Calu3 (cell line): ENCODE results near the gene PARD3. TPM values are rescaled to one million over a fixed set of nuclear protein-coding genes. Genes with fewer than 3 reads are reported as not detected.

Experiments used
- BruUV-seq: library from RNA; stranded (reverse); fragments of 400-500 nt; replicated peaks from 2 replicates; lab custom pipeline; 2021; lab: Mats Ljungman, UMichigan
- CTCF ChIA-PET: fragments of 300-600 bp; sonication (Branson Sonifier 250); formaldehyde crosslinking; loops from one replicate; lab custom pipeline; 2022; ENCODE audit warnings: antibody characterized with exemption; lab: Charles Lee
- DNase-seq: peaks from one replicate; pipeline ENCODE4 v3.0.0; 2022
- H3K27ac Mint-ChIP-seq: one replicate; pipeline ENCODE4 v1.8.0; 2022; ENCODE audit warnings: mixed read lengths; ENCODE audit not compliant: unreplicated experiment
- H3K27me3 Mint-ChIP-seq: one replicate; pipeline ENCODE4 v1.8.0; 2022; ENCODE audit warnings: mixed read lengths; ENCODE audit not compliant: unreplicated experiment
- H3K36me3 Mint-ChIP-seq: one replicate; pipeline ENCODE4 v1.8.0; 2022; ENCODE audit warnings: mild to moderate bottlenecking, moderate library complexity, mixed read lengths; ENCODE audit not compliant: insufficient read depth, unreplicated experiment
- H3K4me1 Mint-ChIP-seq: one replicate; pipeline ENCODE4 v1.8.0; 2022; ENCODE audit warnings: mild to moderate bottlenecking, low read depth, mixed read lengths; ENCODE audit not compliant: unreplicated experiment
- H3K4me3 Mint-ChIP-seq: one replicate; pipeline ENCODE4 v1.8.0; 2022; ENCODE audit warnings: mild to moderate bottlenecking, low read depth, moderate library complexity, mixed read lengths; ENCODE audit not compliant: unreplicated experiment
- H3K9me3 Mint-ChIP-seq: one replicate; pipeline ENCODE4 v1.8.0; 2022; ENCODE audit warnings: low read depth, mixed read lengths; ENCODE audit not compliant: unreplicated experiment
- CTCF ChIP-seq: fragments of 200-600 bp; IDR thresholded peaks from one replicate; pipeline ENCODE4 v1.8.0; 2022; ENCODE audit warnings: antibody characterized with exemption; ENCODE audit not compliant: unreplicated experiment
- intact Hi-C: fragments of 100-400 bp; cut with micrococcal nuclease; formaldehyde crosslinking; loops from one replicate; pipeline ENCODE4 v1.10.0; 2022; ENCODE audit not compliant: unreplicated experiment
- total RNA-seq: library from RNA; stranded (reverse); gene quantifications from 2 replicates; pipeline ENCODE4 v1.2.3, GENCODE V29; 2022

PARD3 gene
- total RNA-seq, 1 experiment from 2014 or later = 62.4 TPM

- intact Hi-C loops = loop anchor here (5.0 kb wide), 1 partner anchor 35 kb away; no protein-coding TSS in a partner anchor
- BruUV-seq = no TSS peak
- DNase-seq = no peak
- Mint-ChIP-seq H3K9me3 (no peaks in the 10 kb centered on the region), H3K27ac (peak overlapping the region; percentile 35), H3K4me3 (no peak overlapping the region), H3K27me3 (no peaks in the 10 kb centered on the region), H3K36me3 (peaks cover 12% of the 10 kb centered on the region), H3K4me1 (peaks cover 92% of the 10 kb centered on the region)
- no peak for TF ChIP-seq CTCF
- CTCF ChIA-PET = interaction anchor here (0.6 to 1.5 kb wide), 3 partner anchors 9 to 86 kb away, joined by 3 to 5 read pairs (median 4); no protein-coding TSS in a partner anchor
These were observed 48.1 kb downstream of the PARD3 start for GRCh38 chr10:34766811-34767494.

DNA sequence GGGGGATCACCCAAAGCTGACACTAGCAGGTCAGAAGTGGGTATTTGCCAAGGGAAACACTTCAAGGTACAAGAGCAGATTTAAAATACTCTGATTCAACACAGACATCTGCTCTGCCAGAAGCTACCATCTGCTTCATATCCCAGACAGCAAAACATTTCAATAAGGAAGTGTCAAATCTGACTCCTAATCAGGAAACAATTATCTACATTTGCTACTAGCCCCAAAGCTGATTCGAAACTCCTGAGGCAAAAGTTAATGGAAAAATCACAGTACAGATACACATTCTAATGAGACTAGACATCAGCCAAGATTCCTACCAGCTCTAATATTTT is 48.9 kb downstream of the PARD3 start:
- intact Hi-C loops = loop anchor here (5.0 kb wide), 1 partner anchor 36 kb away; no protein-coding TSS in a partner anchor
- Mint-ChIP-seq H3K9me3 (no peaks in the 10 kb centered on the region), H3K27me3 (no peaks in the 10 kb centered on the region), H3K4me3 (no peak overlapping the region), H3K4me1 (peaks cover 97% of the 10 kb centered on the region), H3K36me3 (peaks cover 13% of the 10 kb centered on the region), H3K27ac (peak overlapping the region; percentile 35)
- CTCF ChIA-PET = interaction anchor here (0.6 to 1.5 kb wide), 3 partner anchors 10 to 85 kb away, joined by 3 to 5 read pairs (median 4); no protein-coding TSS in a partner anchor
- TF ChIP-seq CTCF = no peak
- no peak for DNase-seq
- no TSS peak for BruUV-seq

DNA sequence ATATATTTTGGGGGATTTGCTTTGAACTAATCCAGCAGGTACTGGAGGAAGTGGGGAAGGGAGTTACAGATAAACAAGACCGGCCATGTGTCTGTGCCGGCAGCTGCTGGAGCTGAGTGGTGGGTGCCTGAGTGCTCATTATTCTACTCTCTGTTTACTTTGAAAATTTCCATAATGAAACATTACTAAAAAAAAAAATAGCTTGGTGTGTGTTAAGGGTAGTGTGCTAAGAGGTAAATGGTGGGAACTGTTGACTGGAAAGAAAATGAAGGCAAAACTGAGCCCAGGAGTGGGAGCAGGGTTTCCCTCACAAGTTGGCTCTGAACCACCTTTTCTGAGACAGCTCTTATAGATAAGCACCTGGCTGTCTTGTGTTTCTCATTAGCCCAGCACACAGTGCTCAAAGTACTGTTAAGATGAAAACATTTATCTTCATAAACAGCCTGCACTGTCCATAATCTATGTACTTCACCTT is 50.6 kb downstream of the PARD3 start:
- no TSS peak for BruUV-seq
- TF ChIP-seq CTCF = no peak
- Mint-ChIP-seq H3K36me3 (peaks cover 23% of the 10 kb centered on the region), H3K4me1 (peaks cover 89% of the 10 kb centered on the region), H3K27me3 (no peaks in the 10 kb centered on the region), H3K4me3 (no peak overlapping the region), H3K9me3 (no peaks in the 10 kb centered on the region), H3K27ac (no peak overlapping the region)
- intact Hi-C loops = no loop called here
- CTCF ChIA-PET = interaction anchor here (1.2 kb wide), 1 partner anchor 9 kb away, joined by 7 read pairs; no protein-coding TSS in a partner anchor
- no peak for DNase-seq

DNA sequence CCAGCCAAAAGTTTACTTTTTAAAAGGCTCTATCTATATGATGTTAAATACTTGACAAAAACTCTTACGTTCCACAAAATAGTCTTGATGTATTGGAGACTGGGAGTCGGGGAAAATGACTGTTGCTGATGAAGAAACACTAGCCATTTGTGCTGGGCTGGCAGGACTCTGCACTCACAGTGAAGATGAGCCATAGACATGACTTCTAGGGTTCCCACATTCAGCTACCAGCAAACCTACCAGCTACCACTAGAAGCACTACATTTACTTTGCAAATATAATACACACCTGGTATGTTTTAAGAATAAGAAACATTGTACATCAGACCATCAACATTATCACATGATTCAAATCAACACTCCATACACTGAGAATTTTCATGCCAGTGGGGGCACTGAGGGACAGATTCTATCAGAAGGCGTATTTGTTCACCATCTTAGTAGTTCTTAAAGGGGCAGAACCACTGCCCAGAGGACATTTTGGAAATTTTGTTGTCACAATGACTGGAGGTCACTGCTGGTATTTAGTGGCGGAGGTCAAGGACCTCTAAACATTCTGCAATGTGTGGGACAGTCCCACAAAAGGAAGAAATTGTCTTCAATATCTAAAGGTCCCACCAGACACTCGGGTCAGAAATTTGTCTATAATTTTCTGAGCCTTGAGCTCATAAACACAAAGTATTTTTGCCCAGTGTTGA is 52.3 kb downstream of the PARD3 start:
- no peak for DNase-seq
- peaks cover 6% of the 10 kb centered on the region for H3K9me3 Mint-ChIP-seq
- TF ChIP-seq CTCF = no peak
- peaks cover 32% of the 10 kb centered on the region for H3K36me3 Mint-ChIP-seq
- H3K4me3 Mint-ChIP-seq = no peak overlapping the region
- intact Hi-C loops = no loop called here
- no peaks in the 10 kb centered on the region for H3K27me3 Mint-ChIP-seq
- no peak overlapping the region for H3K27ac Mint-ChIP-seq
- CTCF ChIA-PET = interaction anchor here (0.5 to 0.9 kb wide), 2 partner anchors 9 to 433 kb away, joined by 3 to 7 read pairs; no protein-coding TSS in a partner anchor
- peaks cover 89% of the 10 kb centered on the region for H3K4me1 Mint-ChIP-seq
- BruUV-seq = no TSS peak
